Activated T-cell treated with anti-CD3 and anti-CD28 coated beads for 48 hours (primary cell): ENCODE measurements around the gene SLC25A47.
"Not testable (repeated sequence)": the region's sequence is repeated elsewhere in the genome, so short reads cannot be mapped to it uniquely, and the experiment has no call there.

Source experiments
- DNase-seq: peaks from one replicate; pipeline ENCODE4 v3.0.0-alpha.2; 2020; ENCODE audit warnings: low read depth

SLC25A47 gene

GRCh38 chr14:100325231-100325632 lies 2.1 kb downstream of the SLC25A47 start:
- DNase-seq = no peak

- DNase-seq = no peak
These were observed 2.8 kb downstream of the SLC25A47 start for GRCh38 chr14:100325958-100326357.

- DNase-seq = no peak
These were observed 4.0 kb downstream of the SLC25A47 start for GRCh38 chr14:100327128-100327527.

GRCh38 chr14:100328495-100329163 lies 5.5 kb downstream of the SLC25A47 start:
- no peak for DNase-seq

- no peak for DNase-seq
These were observed 6.3 kb downstream of the SLC25A47 start for GRCh38 chr14:100329233-100330006.

GRCh38 chr14:100330007-100330344 lies 6.8 kb downstream of the SLC25A47 start:
- DNase-seq = no peak

- DNase-seq = no peak
These were observed 7.3 kb downstream of the SLC25A47 start for GRCh38 chr14:100330388-100330931.

- no peak for DNase-seq
These were observed 9.0 kb downstream of the SLC25A47 start for GRCh38 chr14:100332071-100332639.

GRCh38 chr14:100332797-100333196 lies 9.7 kb downstream of the SLC25A47 start:
- no peak for DNase-seq

GRCh38 chr14:100333311-100333710 lies 10.2 kb downstream of the SLC25A47 start:
- no peak for DNase-seq

- no peak for DNase-seq
These were observed 10.7 kb downstream of the SLC25A47 start for GRCh38 chr14:100333827-100334226.

GRCh38 chr14:100334904-100335303 lies 11.8 kb downstream of the SLC25A47 start:
- no peak for DNase-seq

GRCh38 chr14:100336618-100337530 lies 13.7 kb downstream of the SLC25A47 start:
- DNase-seq = no peak

GRCh38 chr14:100339766-100340422 lies 16.8 kb downstream of the SLC25A47 start:
- no peak for DNase-seq

- DNase-seq = no peak
These were observed 17.3 kb downstream of the SLC25A47 start for GRCh38 chr14:100340423-100340813.

- no peak for DNase-seq
These were observed 18.3 kb downstream of the SLC25A47 start for GRCh38 chr14:100341301-100342031.

GRCh38 chr14:100342195-100342594 lies 19.1 kb downstream of the SLC25A47 start:
- DNase-seq = no peak

GRCh38 chr14:100342826-100343225 lies 19.7 kb downstream of the SLC25A47 start:
- not testable (repeated sequence) for DNase-seq

- DNase-seq = not testable (repeated sequence)
These were observed 21.5 kb downstream of the SLC25A47 start for GRCh38 chr14:100344657-100345056.

- DNase-seq = no peak
These were observed 22.6 kb downstream of the SLC25A47 start for GRCh38 chr14:100345711-100346110.
